HCT116 (cell line): ENCODE data around the gene HMGN2. TPM values are rescaled to one million over a fixed set of nuclear protein-coding genes. Genes with fewer than 3 reads are reported as not detected.

Experiments
- ATAC-seq: fragments of 200-7000 bp; cut with Tn5 transposase; 2 replicates; pipeline ENCODE4 v1.9.1; 2020; ENCODE audit warnings: mild to moderate bottlenecking, moderate library complexity
- BruUV-seq: library from RNA; stranded (reverse); fragments of 400-500 nt; replicated peaks from 2 replicates; lab custom pipeline; 2021; lab: Mats Ljungman, UMichigan
- CTCF ChIA-PET: fragments of 300-600 bp; sonication (Branson Sonifier 250); formaldehyde crosslinking; loops from one replicate; lab custom pipeline; 2021; ENCODE audit warnings: antibody characterized with exemption; lab: Charles Lee
- POLR2A ChIA-PET: fragments of 300-600, 350-600 bp; sonication (Branson Sonifier 250); formaldehyde crosslinking; loops from one replicate; lab custom pipeline; 2021; ENCODE audit warnings: antibody characterized with exemption; lab: Charles Lee
- RAD21 ChIA-PET, 2 experiments: fragments of 300-600 bp; sonication (Branson Sonifier 250); formaldehyde crosslinking; loops; one replicate each; lab custom pipeline; 2023; ENCODE audit warnings: low total read pairs in 2 of 2; ENCODE audit not compliant: uncharacterized antibody in 2 of 2, unreplicated experiment in 2 of 2, low non-redundant PET in 1 of 2; lab: Charles Lee
- DNase-seq: peaks from one replicate; pipeline ENCODE4 v3.0.0-alpha.2; 2010; ENCODE audit warnings: low read depth, low spot score
- H2AFZ ChIP-seq: fragments of 200-600 bp; shearing (Covaris generic), sonication (generic); 2 replicates; pipeline ENCODE4 v1.6.1; 2017; ENCODE audit warnings: low read depth, mixed run types, mixed read lengths, antibody characterized with exemption, low read length; ENCODE audit not compliant: poor library complexity, severe bottlenecking
- H3K27ac ChIP-seq: 2 replicates; pipeline ENCODE4 v1.5.1; 2012; ENCODE audit warnings: low read depth, low read length
- H3K27me3 ChIP-seq: fragments of 200-600 bp; sonication (generic); 2 replicates; pipeline ENCODE4 v1.6.1; 2016; ENCODE audit warnings: mixed run types, low read length, mixed read lengths; ENCODE audit not compliant: insufficient read depth
- H3K36me3 ChIP-seq, 2 experiments: fragments of 200-500 bp in 1 of 2; fragments of 200-600 bp in 1 of 2; sonication (Bioruptor generic) in 1 of 2; sonication (generic) in 1 of 2; 2 replicates each; pipeline versions ENCODE4 v1.5.1 to v1.6.1; 2014 to 2016; ENCODE audit warnings: low read length in 2 of 2, inconsistent platforms in 1 of 2, mixed read lengths in 1 of 2, mixed run types in 1 of 2; ENCODE audit not compliant: insufficient read depth in 2 of 2, control insufficient read depth in 1 of 2
- H3K4me1 ChIP-seq, 2 experiments: fragments of 200-600 bp in 1 of 2; sonication (generic) in 1 of 2; 2 replicates each; pipeline versions ENCODE4 v1.5.1 to v1.6.1; 2012 to 2017; ENCODE audit warnings: low read length in 2 of 2, inconsistent platforms in 1 of 2, mild to moderate bottlenecking in 1 of 2, mixed read lengths in 1 of 2, mixed run types in 1 of 2, moderate library complexity in 1 of 2; ENCODE audit not compliant: insufficient read depth in 2 of 2, control insufficient read depth in 1 of 2
- H3K4me2 ChIP-seq: fragments of 200-600 bp; sonication (generic); 2 replicates; pipeline ENCODE4 v1.6.1; 2017; ENCODE audit warnings: mixed run types, low read length, mixed read lengths
- H3K4me3 ChIP-seq, 2 experiments: fragments of 200-600 bp in 1 of 2; sonication (generic) in 1 of 2; replicated peaks in 1 of 2; 2 replicates each; pipeline ENCODE4 v1.5.1; 2011 to 2016; ENCODE audit warnings: low read length in 2 of 2, control low read depth in 1 of 2, low read depth in 1 of 2, mild to moderate bottlenecking in 1 of 2, mixed read lengths in 1 of 2, mixed run types in 1 of 2
- H3K79me2 ChIP-seq: fragments of 200-600 bp; sonication (generic); 2 replicates; pipeline ENCODE4 v1.6.1; 2017; ENCODE audit warnings: mild to moderate bottlenecking, mixed run types, low read length, moderate library complexity, mixed read lengths; ENCODE audit not compliant: insufficient read depth
- H3K9ac ChIP-seq: fragments of 200-600 bp; sonication (generic); 2 replicates; pipeline ENCODE4 v1.6.1; 2016; ENCODE audit warnings: low read length, mixed read lengths
- H3K9me2 ChIP-seq: fragments of 200-600 bp; sonication (generic), shearing (Covaris generic); 2 replicates; pipeline ENCODE4 v1.6.1; 2017; ENCODE audit warnings: mixed run types, mild to moderate bottlenecking, moderate library complexity; ENCODE audit not compliant: insufficient read depth
- H3K9me3 ChIP-seq, 2 experiments: fragments of 200-500 bp in 1 of 2; fragments of 200-600 bp in 1 of 2; sonication (Bioruptor generic) in 1 of 2; sonication (generic) in 1 of 2; 2 replicates each; pipeline ENCODE4 v1.6.1; 2014 to 2017; ENCODE audit warnings: low read length in 2 of 2, mixed read lengths in 2 of 2, inconsistent platforms in 1 of 2, low read depth in 1 of 2, mild to moderate bottlenecking in 1 of 2, mixed run types in 1 of 2, moderate library complexity in 1 of 2; ENCODE audit not compliant: control insufficient read depth in 1 of 2, insufficient read depth in 1 of 2
- H4K20me1 ChIP-seq: fragments of 200-600 bp; sonication (generic), shearing (Covaris generic); 2 replicates; pipeline ENCODE4 v1.6.1; 2017; ENCODE audit warnings: mixed run types, mild to moderate bottlenecking, moderate library complexity; ENCODE audit not compliant: insufficient read depth
- CBX3 ChIP-seq: IDR thresholded peaks from 2 replicates; pipeline ENCODE4 v1.6.1; 2012; ENCODE audit warnings: low read depth
- CEBPB ChIP-seq: IDR thresholded peaks from 2 replicates; pipeline ENCODE4 v1.6.1; 2012; ENCODE audit warnings: low read depth
- EGR1 ChIP-seq: IDR thresholded peaks from 2 replicates; pipeline ENCODE4 v1.6.1; 2012; ENCODE audit warnings: low read depth
- ELF1 ChIP-seq: IDR thresholded peaks from 2 replicates; pipeline ENCODE4 v1.6.1; 2012; ENCODE audit warnings: low read depth, borderline replicate concordance
- EZH2 ChIP-seq: fragments of 200-600 bp; sonication (generic); IDR thresholded peaks from 2 replicates; pipeline ENCODE4 v1.6.1; 2017; ENCODE audit warnings: antibody characterized with exemption, mixed run types
- FOSL1 ChIP-seq: IDR thresholded peaks from 2 replicates; pipeline ENCODE4 v1.6.1; 2012; ENCODE audit warnings: low read depth
- POLR2A ChIP-seq: IDR thresholded peaks from 2 replicates; pipeline ENCODE4 v1.7.0; 2011; ENCODE audit warnings: borderline replicate concordance; ENCODE audit not compliant: insufficient read depth, insufficient read length; ENCODE audit errors: extremely low read depth
- POLR2AphosphoS5 ChIP-seq: IDR thresholded peaks from 2 replicates; pipeline ENCODE4 v1.6.1; 2011; ENCODE audit warnings: mild to moderate bottlenecking, low read depth, low read length, moderate library complexity
- RAD21 ChIP-seq: IDR thresholded peaks from 2 replicates; pipeline ENCODE4 v1.6.1; 2012; ENCODE audit warnings: low read depth, mild to moderate bottlenecking
- SIN3A ChIP-seq: IDR thresholded peaks from 2 replicates; pipeline ENCODE4 v1.6.1; 2012; ENCODE audit warnings: low read depth
- SP1 ChIP-seq: IDR thresholded peaks from 2 replicates; pipeline ENCODE4 v1.6.1; 2012; ENCODE audit warnings: low read depth
- ZFX ChIP-seq: fragments of 450-650 bp; IDR thresholded peaks from 2 replicates; pipeline ENCODE4 v1.6.1; 2017
- ZNF274 ChIP-seq: fragments of 200-500 bp; sonication (Bioruptor generic); IDR thresholded peaks from 2 replicates; pipeline ENCODE4 v1.6.1; 2014; ENCODE audit warnings: mild to moderate bottlenecking, low read depth, low read length, inconsistent platforms
- intact Hi-C: fragments of 100-400 bp; cut with micrococcal nuclease; formaldehyde crosslinking; loops from 2 replicates; pipeline ENCODE4 v1.10.0; 2022
- total RNA-seq: library from RNA; stranded (reverse); gene quantifications from one replicate; pipeline ENCODE4 v1.2.1, GENCODE V29; 2021; ENCODE audit not compliant: unreplicated experiment
- TF ChIP-seq, protein P1 (sequence below): IDR thresholded peaks from 2 replicates; pipeline ENCODE4 v1.6.1; 2012
- TF ChIP-seq, protein P2 (sequence below): IDR thresholded peaks from 2 replicates; pipeline ENCODE4 v1.6.1; 2012
- TF ChIP-seq, protein P3 (sequence below): IDR thresholded peaks from 2 replicates; pipeline ENCODE4 v1.6.1; 2012; ENCODE audit warnings: low read depth

HMGN2 gene
- total RNA-seq, 1 experiment from 2014 or later = 483 TPM

DNA sequence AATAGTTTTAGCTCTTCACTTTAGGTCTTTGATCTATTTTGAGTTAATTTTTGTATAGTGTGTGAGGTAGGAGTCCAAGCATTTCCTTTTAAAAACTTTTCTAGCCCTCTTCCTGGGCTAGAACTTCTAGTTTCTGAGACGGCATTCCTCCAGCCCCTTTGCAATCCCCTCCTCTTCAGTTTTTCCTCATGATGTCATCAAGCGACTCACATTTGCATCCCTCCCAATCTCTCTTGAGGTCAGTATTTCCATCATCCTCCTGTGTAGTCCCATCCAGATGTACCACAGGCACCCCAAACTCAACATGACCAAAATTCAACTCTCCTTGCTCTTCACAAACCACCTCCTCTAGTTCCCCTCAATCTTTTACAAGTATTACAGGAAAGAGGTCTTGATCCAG is 10.7 kb downstream of the HMGN2 start:
- DNase-seq = no peak
- ChIA-PET POLR2A (no interaction called here), CTCF (interaction anchor here (1.5 kb wide), 1 partner anchor 13 kb away, joined by 3 read pairs; no protein-coding TSS in a partner anchor), RAD21 (no interaction called here)
- no peak for ATAC-seq
- Histone ChIP-seq H3K27ac (no peak overlapping the region), H4K20me1 (no peaks in the 10 kb centered on the region), H3K4me2 (no peak overlapping the region), H3K9ac (no peak overlapping the region), H2AFZ (no peak overlapping the region), H3K4me1 (peaks cover 0 to 8% of the 10 kb centered on the region in 2 experiments; a peak in 1 of 4 replicates), H3K4me3 (no peak overlapping the region), H3K27me3 (no peaks in the 10 kb centered on the region), H3K36me3 (no peaks in the 10 kb centered on the region; a peak in 1 of 4 replicates), H3K79me2 (no peaks in the 10 kb centered on the region), H3K9me3 (no peaks in the 10 kb centered on the region), H3K9me2 (no peaks in the 10 kb centered on the region)
- intact Hi-C loops = no loop called here
- no TSS peak for BruUV-seq
- TF ChIP-seq ZFX (no peak), POLR2A (no peak), SIN3A (no peak), CBX3 (no peak), EGR1 (no peak), EZH2 (no peak), ZNF274 (no peak), ELF1 (no peak), POLR2AphosphoS5 (no peak), RAD21 (no peak), CEBPB (no peak), SP1 (no peak), FOSL1 (no peak)
- TF ChIP-seq, protein P1, sequence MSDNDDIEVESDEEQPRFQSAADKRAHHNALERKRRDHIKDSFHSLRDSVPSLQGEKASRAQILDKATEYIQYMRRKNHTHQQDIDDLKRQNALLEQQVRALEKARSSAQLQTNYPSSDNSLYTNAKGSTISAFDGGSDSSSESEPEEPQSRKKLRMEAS = no peak
- TF ChIP-seq, protein P2, sequence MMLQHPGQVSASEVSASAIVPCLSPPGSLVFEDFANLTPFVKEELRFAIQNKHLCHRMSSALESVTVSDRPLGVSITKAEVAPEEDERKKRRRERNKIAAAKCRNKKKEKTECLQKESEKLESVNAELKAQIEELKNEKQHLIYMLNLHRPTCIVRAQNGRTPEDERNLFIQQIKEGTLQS = no peak
- TF ChIP-seq, protein P3, sequence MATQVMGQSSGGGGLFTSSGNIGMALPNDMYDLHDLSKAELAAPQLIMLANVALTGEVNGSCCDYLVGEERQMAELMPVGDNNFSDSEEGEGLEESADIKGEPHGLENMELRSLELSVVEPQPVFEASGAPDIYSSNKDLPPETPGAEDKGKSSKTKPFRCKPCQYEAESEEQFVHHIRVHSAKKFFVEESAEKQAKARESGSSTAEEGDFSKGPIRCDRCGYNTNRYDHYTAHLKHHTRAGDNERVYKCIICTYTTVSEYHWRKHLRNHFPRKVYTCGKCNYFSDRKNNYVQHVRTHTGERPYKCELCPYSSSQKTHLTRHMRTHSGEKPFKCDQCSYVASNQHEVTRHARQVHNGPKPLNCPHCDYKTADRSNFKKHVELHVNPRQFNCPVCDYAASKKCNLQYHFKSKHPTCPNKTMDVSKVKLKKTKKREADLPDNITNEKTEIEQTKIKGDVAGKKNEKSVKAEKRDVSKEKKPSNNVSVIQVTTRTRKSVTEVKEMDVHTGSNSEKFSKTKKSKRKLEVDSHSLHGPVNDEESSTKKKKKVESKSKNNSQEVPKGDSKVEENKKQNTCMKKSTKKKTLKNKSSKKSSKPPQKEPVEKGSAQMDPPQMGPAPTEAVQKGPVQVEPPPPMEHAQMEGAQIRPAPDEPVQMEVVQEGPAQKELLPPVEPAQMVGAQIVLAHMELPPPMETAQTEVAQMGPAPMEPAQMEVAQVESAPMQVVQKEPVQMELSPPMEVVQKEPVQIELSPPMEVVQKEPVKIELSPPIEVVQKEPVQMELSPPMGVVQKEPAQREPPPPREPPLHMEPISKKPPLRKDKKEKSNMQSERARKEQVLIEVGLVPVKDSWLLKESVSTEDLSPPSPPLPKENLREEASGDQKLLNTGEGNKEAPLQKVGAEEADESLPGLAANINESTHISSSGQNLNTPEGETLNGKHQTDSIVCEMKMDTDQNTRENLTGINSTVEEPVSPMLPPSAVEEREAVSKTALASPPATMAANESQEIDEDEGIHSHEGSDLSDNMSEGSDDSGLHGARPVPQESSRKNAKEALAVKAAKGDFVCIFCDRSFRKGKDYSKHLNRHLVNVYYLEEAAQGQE = no peak
